H1 (cell line): ENCODE measurements around the gene EPB41L2. TPM values are rescaled to one million over a fixed set of nuclear protein-coding genes. Genes with fewer than 3 reads are reported as not detected.

Source experiments
- GABPA ChIP-seq: IDR thresholded peaks from 2 replicates; pipeline ENCODE4 v1.6.1; 2011; ENCODE audit warnings: mild to moderate bottlenecking, low read length, moderate library complexity, borderline replicate concordance; ENCODE audit not compliant: insufficient read depth
- KDM1A ChIP-seq: fragments of 200-600, 300-600 bp; sonication (generic); IDR thresholded peaks from 2 replicates; pipeline ENCODE4 v1.7.1; 2016; ENCODE audit warnings: mild to moderate bottlenecking, low read length, borderline replicate concordance
- YY1 ChIP-seq: IDR thresholded peaks from 2 replicates; pipeline ENCODE4 v1.6.1; 2011; ENCODE audit warnings: low read depth, mild to moderate bottlenecking, low read length
- polyA plus RNA-seq, 7 experiments: library from polyadenylated mRNA; depleted of rRNA in 3 of 7; stranded (reverse) in 5 of 7; unstranded in 2 of 7; fragments of >200 nt in 5 of 7; fragments of 200-250 nt in 2 of 7; gene quantifications; 1 replicate in 5 of 7; 2 replicates in 1 of 7; 4 replicates in 1 of 7; pipeline versions ENCODE4 v1.2.1 to v1.2.3, GENCODE V29; 2011 to 2013; ENCODE audit warnings: missing spikeins in 2 of 7, mixed read lengths in 2 of 7
- total RNA-seq: library from RNA; stranded (reverse); fragmentation: NEBNext Ultra II Directional; extraction: Animal tissue kit (Norgen Biotek cat#: 25700); gene quantifications from 2 replicates; pipeline ENCODE4 v1.2.1, GENCODE V29; 2021
- TF ChIP-seq, protein P1 (sequence below): fragments of 300-600 bp; sonication (generic); IDR thresholded peaks from 2 replicates; pipeline ENCODE4 v1.7.1; 2012; ENCODE audit warnings: low read length, moderate library complexity, mild to moderate bottlenecking, inconsistent platforms; ENCODE audit not compliant: insufficient replicate concordance

EPB41L2 gene
- total and polyA plus RNA-seq, 2 of the 8 experiments (the other 6 are each of a cell fraction or from before 2014, with no cell fraction given), result 22.5 to 123 TPM

DNA sequence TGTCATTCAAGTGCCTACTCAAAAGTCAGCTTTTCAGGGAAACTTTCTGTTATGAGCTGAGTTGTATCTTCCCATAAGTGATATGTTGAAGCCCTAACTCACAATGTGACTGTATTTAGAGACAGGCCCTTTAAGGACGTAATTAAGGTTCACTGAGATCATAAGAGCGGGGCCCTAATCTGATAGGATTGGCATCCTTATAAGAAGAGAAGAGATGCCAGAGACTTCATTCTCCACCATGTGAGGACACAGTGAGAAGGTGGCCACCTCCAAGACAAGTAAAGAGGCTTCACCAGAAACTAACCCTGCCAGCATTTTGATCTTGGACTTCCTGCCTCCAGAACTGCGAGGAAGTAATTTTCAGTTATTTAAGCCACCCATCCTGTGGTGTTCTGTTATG is 248.5 kb downstream of the EPB41L2 start (continued):
- TF ChIP-seq, protein P1, sequence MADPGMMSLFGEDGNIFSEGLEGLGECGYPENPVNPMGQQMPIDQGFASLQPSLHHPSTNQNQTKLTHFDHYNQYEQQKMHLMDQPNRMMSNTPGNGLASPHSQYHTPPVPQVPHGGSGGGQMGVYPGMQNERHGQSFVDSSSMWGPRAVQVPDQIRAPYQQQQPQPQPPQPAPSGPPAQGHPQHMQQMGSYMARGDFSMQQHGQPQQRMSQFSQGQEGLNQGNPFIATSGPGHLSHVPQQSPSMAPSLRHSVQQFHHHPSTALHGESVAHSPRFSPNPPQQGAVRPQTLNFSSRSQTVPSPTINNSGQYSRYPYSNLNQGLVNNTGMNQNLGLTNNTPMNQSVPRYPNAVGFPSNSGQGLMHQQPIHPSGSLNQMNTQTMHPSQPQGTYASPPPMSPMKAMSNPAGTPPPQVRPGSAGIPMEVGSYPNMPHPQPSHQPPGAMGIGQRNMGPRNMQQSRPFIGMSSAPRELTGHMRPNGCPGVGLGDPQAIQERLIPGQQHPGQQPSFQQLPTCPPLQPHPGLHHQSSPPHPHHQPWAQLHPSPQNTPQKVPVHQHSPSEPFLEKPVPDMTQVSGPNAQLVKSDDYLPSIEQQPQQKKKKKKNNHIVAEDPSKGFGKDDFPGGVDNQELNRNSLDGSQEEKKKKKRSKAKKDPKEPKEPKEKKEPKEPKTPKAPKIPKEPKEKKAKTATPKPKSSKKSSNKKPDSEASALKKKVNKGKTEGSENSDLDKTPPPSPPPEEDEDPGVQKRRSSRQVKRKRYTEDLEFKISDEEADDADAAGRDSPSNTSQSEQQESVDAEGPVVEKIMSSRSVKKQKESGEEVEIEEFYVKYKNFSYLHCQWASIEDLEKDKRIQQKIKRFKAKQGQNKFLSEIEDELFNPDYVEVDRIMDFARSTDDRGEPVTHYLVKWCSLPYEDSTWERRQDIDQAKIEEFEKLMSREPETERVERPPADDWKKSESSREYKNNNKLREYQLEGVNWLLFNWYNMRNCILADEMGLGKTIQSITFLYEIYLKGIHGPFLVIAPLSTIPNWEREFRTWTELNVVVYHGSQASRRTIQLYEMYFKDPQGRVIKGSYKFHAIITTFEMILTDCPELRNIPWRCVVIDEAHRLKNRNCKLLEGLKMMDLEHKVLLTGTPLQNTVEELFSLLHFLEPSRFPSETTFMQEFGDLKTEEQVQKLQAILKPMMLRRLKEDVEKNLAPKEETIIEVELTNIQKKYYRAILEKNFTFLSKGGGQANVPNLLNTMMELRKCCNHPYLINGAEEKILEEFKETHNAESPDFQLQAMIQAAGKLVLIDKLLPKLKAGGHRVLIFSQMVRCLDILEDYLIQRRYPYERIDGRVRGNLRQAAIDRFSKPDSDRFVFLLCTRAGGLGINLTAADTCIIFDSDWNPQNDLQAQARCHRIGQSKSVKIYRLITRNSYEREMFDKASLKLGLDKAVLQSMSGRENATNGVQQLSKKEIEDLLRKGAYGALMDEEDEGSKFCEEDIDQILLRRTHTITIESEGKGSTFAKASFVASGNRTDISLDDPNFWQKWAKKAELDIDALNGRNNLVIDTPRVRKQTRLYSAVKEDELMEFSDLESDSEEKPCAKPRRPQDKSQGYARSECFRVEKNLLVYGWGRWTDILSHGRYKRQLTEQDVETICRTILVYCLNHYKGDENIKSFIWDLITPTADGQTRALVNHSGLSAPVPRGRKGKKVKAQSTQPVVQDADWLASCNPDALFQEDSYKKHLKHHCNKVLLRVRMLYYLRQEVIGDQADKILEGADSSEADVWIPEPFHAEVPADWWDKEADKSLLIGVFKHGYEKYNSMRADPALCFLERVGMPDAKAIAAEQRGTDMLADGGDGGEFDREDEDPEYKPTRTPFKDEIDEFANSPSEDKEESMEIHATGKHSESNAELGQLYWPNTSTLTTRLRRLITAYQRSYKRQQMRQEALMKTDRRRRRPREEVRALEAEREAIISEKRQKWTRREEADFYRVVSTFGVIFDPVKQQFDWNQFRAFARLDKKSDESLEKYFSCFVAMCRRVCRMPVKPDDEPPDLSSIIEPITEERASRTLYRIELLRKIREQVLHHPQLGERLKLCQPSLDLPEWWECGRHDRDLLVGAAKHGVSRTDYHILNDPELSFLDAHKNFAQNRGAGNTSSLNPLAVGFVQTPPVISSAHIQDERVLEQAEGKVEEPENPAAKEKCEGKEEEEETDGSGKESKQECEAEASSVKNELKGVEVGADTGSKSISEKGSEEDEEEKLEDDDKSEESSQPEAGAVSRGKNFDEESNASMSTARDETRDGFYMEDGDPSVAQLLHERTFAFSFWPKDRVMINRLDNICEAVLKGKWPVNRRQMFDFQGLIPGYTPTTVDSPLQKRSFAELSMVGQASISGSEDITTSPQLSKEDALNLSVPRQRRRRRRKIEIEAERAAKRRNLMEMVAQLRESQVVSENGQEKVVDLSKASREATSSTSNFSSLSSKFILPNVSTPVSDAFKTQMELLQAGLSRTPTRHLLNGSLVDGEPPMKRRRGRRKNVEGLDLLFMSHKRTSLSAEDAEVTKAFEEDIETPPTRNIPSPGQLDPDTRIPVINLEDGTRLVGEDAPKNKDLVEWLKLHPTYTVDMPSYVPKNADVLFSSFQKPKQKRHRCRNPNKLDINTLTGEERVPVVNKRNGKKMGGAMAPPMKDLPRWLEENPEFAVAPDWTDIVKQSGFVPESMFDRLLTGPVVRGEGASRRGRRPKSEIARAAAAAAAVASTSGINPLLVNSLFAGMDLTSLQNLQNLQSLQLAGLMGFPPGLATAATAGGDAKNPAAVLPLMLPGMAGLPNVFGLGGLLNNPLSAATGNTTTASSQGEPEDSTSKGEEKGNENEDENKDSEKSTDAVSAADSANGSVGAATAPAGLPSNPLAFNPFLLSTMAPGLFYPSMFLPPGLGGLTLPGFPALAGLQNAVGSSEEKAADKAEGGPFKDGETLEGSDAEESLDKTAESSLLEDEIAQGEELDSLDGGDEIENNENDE, result no peak
- TF ChIP-seq YY1, result no peak
- TF ChIP-seq GABPA, result no peak
- no peak for TF ChIP-seq KDM1A
